Measurements from ENCODE around the gene ANKFN1.

Gene ANKFN1

GRCh38 chr17:56309897-56310296 is 156.6 kb downstream of the ANKFN1 start:
- no peaks in the 10 kb centered on the region for H3K9me2 ChIP-seq (replicated peaks; ENCODE audit: insufficient read depth, low read length)
- no peaks in the 10 kb centered on the region for H3K9me3 ChIP-seq (replicated peaks; ENCODE audit: insufficient read depth, low read length)
- no peak overlapping the region for H3K9ac ChIP-seq (ENCODE audit: low read length)
- no peaks in the 10 kb centered on the region for H3K4me1 ChIP-seq (ENCODE audit: low read length)
- no peak overlapping the region for H3K4me2 ChIP-seq (ENCODE audit: low read depth, low read length)
- no peaks in the 10 kb centered on the region for H3K27me3 ChIP-seq (replicated peaks; ENCODE audit: insufficient read depth, low read length)
- no peaks in the 10 kb centered on the region for H3F3A ChIP-seq (ENCODE audit: insufficient read depth, low read length)
- no peak overlapping the region for H3K4me3 ChIP-seq (ENCODE audit: low read length)
- no peak for DNase-seq
- TF ChIP-seq EZH2 (optimal IDR thresholded peaks at IDR 0.05; ENCODE audit: low read depth, low read length) (no peak), CTCF (IDR thresholded peaks at IDR 0.05; ENCODE audit: low read length) (no peak), EZH2phosphoT487 (IDR thresholded peaks at IDR 0.05; ENCODE audit: low read length) (no peak)
- H2AFZ ChIP-seq (ENCODE audit: low read length) = no peak overlapping the region
- H4K20me1 ChIP-seq (ENCODE audit: insufficient read depth, low read length) = no peaks in the 10 kb centered on the region
- H3K79me2 ChIP-seq (ENCODE audit: low read length) = no peaks in the 10 kb centered on the region
- no peak overlapping the region for H3K27ac ChIP-seq (ENCODE audit: low read length)
- no peaks in the 10 kb centered on the region for H3K36me3 ChIP-seq (replicated peaks; ENCODE audit: insufficient read depth, low read length)

GRCh38 chr17:56310782-56311181 is 157.5 kb downstream of the ANKFN1 start:
- Histone ChIP-seq H3K4me1 (ENCODE audit: low read length) (no peaks in the 10 kb centered on the region), H3K4me3 (ENCODE audit: low read length) (no peak overlapping the region), H2AFZ (ENCODE audit: low read length) (no peak overlapping the region), H3F3A (ENCODE audit: insufficient read depth, low read length) (no peaks in the 10 kb centered on the region), H3K9me3 (replicated peaks; ENCODE audit: insufficient read depth, low read length) (no peaks in the 10 kb centered on the region), H4K20me1 (ENCODE audit: insufficient read depth, low read length) (no peaks in the 10 kb centered on the region), H3K36me3 (replicated peaks; ENCODE audit: insufficient read depth, low read length) (no peaks in the 10 kb centered on the region), H3K27ac (ENCODE audit: low read length) (no peak overlapping the region), H3K4me2 (ENCODE audit: low read depth, low read length) (no peak overlapping the region), H3K9ac (ENCODE audit: low read length) (no peak overlapping the region), H3K79me2 (ENCODE audit: low read length) (no peaks in the 10 kb centered on the region), H3K9me2 (replicated peaks; ENCODE audit: insufficient read depth, low read length) (no peaks in the 10 kb centered on the region), H3K27me3 (replicated peaks; ENCODE audit: insufficient read depth, low read length) (no peaks in the 10 kb centered on the region)
- DNase-seq = no peak
- TF ChIP-seq EZH2phosphoT487 (IDR thresholded peaks at IDR 0.05; ENCODE audit: low read length) = no peak
- no peak for TF ChIP-seq CTCF (IDR thresholded peaks at IDR 0.05; ENCODE audit: low read length)
- no peak for TF ChIP-seq EZH2 (optimal IDR thresholded peaks at IDR 0.05; ENCODE audit: low read depth, low read length)

GRCh38 chr17:56313201-56313600 is 159.9 kb downstream of the ANKFN1 start:
- DNase-seq = no peak
- TF ChIP-seq EZH2phosphoT487 (IDR thresholded peaks at IDR 0.05; ENCODE audit: low read length) (no peak), EZH2 (optimal IDR thresholded peaks at IDR 0.05; ENCODE audit: low read depth, low read length) (no peak), CTCF (IDR thresholded peaks at IDR 0.05; ENCODE audit: low read length) (no peak)
- Histone ChIP-seq H3K9me3 (replicated peaks; ENCODE audit: insufficient read depth, low read length) (no peaks in the 10 kb centered on the region), H2AFZ (ENCODE audit: low read length) (no peak overlapping the region), H3K4me1 (ENCODE audit: low read length) (no peaks in the 10 kb centered on the region), H3K27ac (ENCODE audit: low read length) (no peak overlapping the region), H3K4me2 (ENCODE audit: low read depth, low read length) (no peak overlapping the region), H3K36me3 (replicated peaks; ENCODE audit: insufficient read depth, low read length) (no peaks in the 10 kb centered on the region), H3K79me2 (ENCODE audit: low read length) (no peaks in the 10 kb centered on the region), H3K4me3 (ENCODE audit: low read length) (no peak overlapping the region), H3K9me2 (replicated peaks; ENCODE audit: insufficient read depth, low read length) (no peaks in the 10 kb centered on the region), H3F3A (ENCODE audit: insufficient read depth, low read length) (no peaks in the 10 kb centered on the region), H3K9ac (ENCODE audit: low read length) (no peak overlapping the region), H3K27me3 (replicated peaks; ENCODE audit: insufficient read depth, low read length) (no peaks in the 10 kb centered on the region), H4K20me1 (ENCODE audit: insufficient read depth, low read length) (no peaks in the 10 kb centered on the region)

All from MM.1S (cell line).